Keratinocyte (primary cell): Measurements from ENCODE around the gene GRIP1. TPM values are rescaled to one million over a fixed set of nuclear protein-coding genes. Genes with fewer than 3 reads are reported as not detected.
"Not testable (repeated sequence)": the region's sequence is repeated elsewhere in the genome, so short reads cannot be mapped to it uniquely, and the experiment has no call there.

Experiments used
- DNase-seq: peaks from one replicate; pipeline ENCODE4 v3.0.0-alpha.2; 2011; ENCODE audit warnings: low read depth, missing footprints, low spot score
- FAIRE-seq: peaks from 2 replicates; lab custom pipeline; 2011; peaks lifted over from hg19 to GRCh38; lab: Jason Lieb, UNC
- H2AFZ ChIP-seq: 2 replicates; pipeline ENCODE4 v1.6.0; 2012; ENCODE audit warnings: low read length, control low read depth, inconsistent platforms; ENCODE audit not compliant: control insufficient read depth
- H3K27ac ChIP-seq: 2 replicates; pipeline ENCODE4 v1.5.1; 2011; ENCODE audit warnings: low read length; ENCODE audit not compliant: control insufficient read depth, insufficient read depth
- H3K27me3 ChIP-seq: 3 replicates; pipeline ENCODE4 v1.6.0; 2011; ENCODE audit warnings: low read length; ENCODE audit not compliant: control insufficient read depth, insufficient read depth; ENCODE audit errors: extremely low read depth
- H3K36me3 ChIP-seq, 2 experiments: 2 replicates in 1 of 2; 3 replicates in 1 of 2; pipeline ENCODE4 v1.5.1; 2011; ENCODE audit warnings: low read length in 2 of 2, mild to moderate bottlenecking in 1 of 2; ENCODE audit not compliant: control insufficient read depth in 2 of 2, insufficient read depth in 2 of 2; ENCODE audit errors: extremely low read depth in 1 of 2
- H3K4me1 ChIP-seq: 3 replicates; pipeline ENCODE4 v1.5.1; 2011; ENCODE audit warnings: low read length; ENCODE audit not compliant: control insufficient read depth, insufficient read depth; ENCODE audit errors: extremely low read depth
- H3K4me2 ChIP-seq: 3 replicates; pipeline ENCODE4 v1.6.0; 2011; ENCODE audit warnings: low read depth, low read length; ENCODE audit not compliant: control insufficient read depth, insufficient read depth; ENCODE audit errors: extremely low read depth
- H3K4me3 ChIP-seq, 3 experiments: fragments of 200-600 bp in 1 of 3; sonication (generic) in 1 of 3; 2 replicates in 2 of 3; 3 replicates in 1 of 3; pipeline ENCODE4 v1.5.1; 2011 to 2016; ENCODE audit warnings: low read length in 3 of 3, mild to moderate bottlenecking in 3 of 3, control low read depth in 2 of 3, inconsistent platforms in 1 of 3, low read depth in 1 of 3, mixed read lengths in 1 of 3, mixed run types in 1 of 3, moderate library complexity in 1 of 3; ENCODE audit not compliant: control insufficient read depth in 2 of 3, insufficient read depth in 2 of 3; ENCODE audit errors: extremely low read depth in 1 of 3
- H3K79me2 ChIP-seq: 2 replicates; pipeline ENCODE4 v1.6.0; 2012; ENCODE audit warnings: low read length; ENCODE audit not compliant: control insufficient read depth, insufficient read depth
- H3K9ac ChIP-seq: 3 replicates; pipeline ENCODE4 v1.6.0; 2011; ENCODE audit warnings: low read length; ENCODE audit not compliant: control insufficient read depth, insufficient read depth; ENCODE audit errors: extremely low read depth
- H3K9me1 ChIP-seq: 3 replicates; pipeline ENCODE4 v1.6.0; 2011; ENCODE audit warnings: low read length; ENCODE audit not compliant: control insufficient read depth, insufficient read depth; ENCODE audit errors: extremely low read depth
- H3K9me3 ChIP-seq: 2 replicates; pipeline ENCODE4 v1.5.1; 2012; ENCODE audit warnings: low read depth, low read length; ENCODE audit not compliant: control insufficient read depth
- H4K20me1 ChIP-seq: 3 replicates; pipeline ENCODE4 v1.6.0; 2011; ENCODE audit warnings: low read length; ENCODE audit not compliant: control insufficient read depth, insufficient read depth; ENCODE audit errors: extremely low read depth
- CTCF ChIP-seq, 3 experiments: IDR thresholded peaks in 1 of 3; conservative IDR thresholded peaks in 1 of 3; optimal IDR thresholded peaks in 1 of 3; 2 replicates in 2 of 3; 3 replicates in 1 of 3; pipeline versions ENCODE3 to v1.5.1; 2011; ENCODE audit warnings: low read length in 3 of 3, mild to moderate bottlenecking in 3 of 3, moderate library complexity in 2 of 3, control low read depth in 1 of 3, inconsistent platforms in 1 of 3; ENCODE audit not compliant: insufficient read depth in 2 of 3; ENCODE audit errors: extremely low read depth in 1 of 3
- EZH2 ChIP-seq: IDR thresholded peaks from one replicate; pipeline ENCODE4 v1.6.1; 2012; ENCODE audit warnings: inconsistent platforms, mild to moderate bottlenecking, low read length, moderate library complexity
- dilution Hi-C: fragments of 300-500 bp; cut with MboI; formaldehyde crosslinking; loops from one replicate; pipeline ENCODE4 v1.7.0; 2020; ENCODE audit warnings: low sequenced_read_pairs; ENCODE audit not compliant: extremely low pct_ligation_motif_present
- polyA plus RNA-seq, 5 experiments: library from polyadenylated mRNA; depleted of rRNA in 3 of 5; stranded (reverse) in 3 of 5; stranded (forward) in 1 of 5; unstranded in 1 of 5; fragments of >200 nt; gene quantifications; 1 replicate in 1 of 5; 2 replicates in 3 of 5; 3 replicates in 1 of 5; pipeline versions ENCODE4 v1.2.1 to v1.2.3, GENCODE V29; 2011 to 2012; ENCODE audit warnings: missing spikeins in 2 of 5, low read depth in 1 of 5, low replicate concordance in 1 of 5

GRIP1 gene
- polyA plus RNA-seq, 1 donor (not counting 4 experiments of a cell fraction or from before 2014, with no cell fraction given) = 6.7 TPM

DNA sequence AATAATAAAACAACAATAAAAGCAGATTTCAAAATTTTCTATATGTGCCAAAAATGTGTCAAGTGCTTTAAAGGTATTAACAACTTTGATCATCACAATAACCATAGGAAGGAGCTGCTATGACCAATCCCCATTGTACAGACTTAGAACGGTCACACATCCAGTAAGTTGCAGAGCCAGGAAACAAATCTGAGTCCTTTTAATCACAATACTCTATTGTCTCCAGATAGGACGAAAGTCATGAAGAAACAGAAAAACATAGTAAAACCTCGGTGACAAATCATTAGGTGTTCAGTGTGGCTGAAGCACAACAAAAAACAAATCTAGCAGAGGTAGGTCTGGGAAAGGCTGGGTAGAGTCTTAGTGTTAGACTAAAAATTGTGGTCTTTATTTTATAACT is 178.8 kb downstream of the GRIP1 start:
- Histone ChIP-seq H3K79me2 (no peaks in the 10 kb centered on the region), H3K9me1 (no peaks in the 10 kb centered on the region), H3K4me1 (no peaks in the 10 kb centered on the region), H3K9me3 (no peaks in the 10 kb centered on the region), H2AFZ (no peak overlapping the region), H3K27ac (no peak overlapping the region), H4K20me1 (no peaks in the 10 kb centered on the region), H3K36me3 (no peaks in the 10 kb centered on the region), H3K4me2 (no peak overlapping the region), H3K9ac (no peak overlapping the region), H3K27me3 (no peaks in the 10 kb centered on the region), H3K4me3 (no peak overlapping the region)
- dilution Hi-C loops = no loop called here
- TF ChIP-seq EZH2 (no peak), CTCF (optimal IDR thresholded peaks at IDR 0.05 in 1 of 3, IDR thresholded peaks at IDR 0.05 in 1 of 3, conservative IDR thresholded peaks at IDR 0.05 in 1 of 3; ENCODE audit: extremely low read depth in 1 of 3, insufficient read depth in 2 of 3, low read length in 3 of 3) (no peak)
- FAIRE-seq (peak; percentile 55), DNase-seq (no peak)

DNA sequence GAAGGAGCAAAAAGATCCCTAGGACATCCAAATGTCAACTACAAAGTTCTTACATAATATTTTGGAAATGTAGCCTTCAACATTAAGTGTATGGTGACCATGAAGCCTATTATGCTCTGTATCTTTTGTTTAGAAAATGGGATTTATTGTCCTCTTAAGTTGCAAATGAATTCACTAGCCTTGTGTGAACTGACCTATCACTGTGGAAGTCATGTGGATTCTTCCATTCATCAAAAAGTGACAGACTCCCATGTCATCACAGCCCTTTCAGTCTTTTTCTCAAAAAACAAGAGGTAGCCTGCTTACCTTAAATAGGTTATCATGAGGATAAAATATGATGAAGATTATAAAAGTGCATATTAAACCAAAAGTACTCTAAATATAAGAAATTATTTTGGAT is 179.9 kb downstream of the GRIP1 start:
- dilution Hi-C loops = no loop called here
- DNase-seq (no peak), FAIRE-seq (no peak)
- TF ChIP-seq EZH2 (no peak), CTCF (optimal IDR thresholded peaks at IDR 0.05 in 1 of 3, IDR thresholded peaks at IDR 0.05 in 1 of 3, conservative IDR thresholded peaks at IDR 0.05 in 1 of 3; ENCODE audit: extremely low read depth in 1 of 3, insufficient read depth in 2 of 3, low read length in 3 of 3) (no peak)
- H3K27me3 ChIP-seq = no peaks in the 10 kb centered on the region
- no peak overlapping the region for H3K4me2 ChIP-seq
- H3K79me2 ChIP-seq = no peaks in the 10 kb centered on the region
- no peak overlapping the region for H3K4me3 ChIP-seq
- H2AFZ ChIP-seq = no peak overlapping the region
- no peaks in the 10 kb centered on the region for H3K9me1 ChIP-seq
- no peak overlapping the region for H3K27ac ChIP-seq
- no peak overlapping the region for H3K9ac ChIP-seq
- no peaks in the 10 kb centered on the region for H3K9me3 ChIP-seq
- H3K36me3 ChIP-seq = no peaks in the 10 kb centered on the region
- H3K4me1 ChIP-seq = no peaks in the 10 kb centered on the region
- no peaks in the 10 kb centered on the region for H4K20me1 ChIP-seq

- FAIRE-seq, H3K27ac ChIP-seq, H3K4me2 ChIP-seq, H3K79me2 ChIP-seq, H3K9me1 ChIP-seq, H3K4me1 ChIP-seq, dilution Hi-C loops, H3K9me3 ChIP-seq, H3K4me3 ChIP-seq, H2AFZ ChIP-seq, DNase-seq, H4K20me1 ChIP-seq, H3K9ac ChIP-seq, H3K36me3 ChIP-seq, H3K27me3 ChIP-seq: not testable (repeated sequence)
These were observed 180.8 kb downstream of the GRIP1 start for GRCh38 chr12:66498059-66498458.
